WERI-Rb-1 (cell line): Measurements from ENCODE around the gene ACTA1.

Experiments
- DNase-seq: peaks from one replicate; pipeline ENCODE4 v3.0.0-alpha.2; 2020
- H3K27ac ChIP-seq: fragments of 250-450 bp; sonication (Bioruptor Pico); 2 replicates; pipeline ENCODE4 v1.5.1; 2020; ENCODE audit warnings: mild to moderate bottlenecking, moderate library complexity
- H3K27me3 ChIP-seq: fragments of 250-450 bp; sonication (Bioruptor Pico); 2 replicates; pipeline ENCODE4 v1.5.1; 2021; ENCODE audit warnings: mild to moderate bottlenecking, low read depth, moderate library complexity; ENCODE audit not compliant: insufficient read depth, severe bottlenecking
- H3K36me3 ChIP-seq: fragments of 250-450 bp; sonication (Bioruptor Pico); 2 replicates; pipeline ENCODE4 v1.5.1; 2020; ENCODE audit warnings: mild to moderate bottlenecking, moderate library complexity
- H3K4me3 ChIP-seq: 2 replicates; pipeline ENCODE4 v1.5.1; 2011; ENCODE audit warnings: low read depth, mild to moderate bottlenecking, control low read depth, low read length
- H3K9me3 ChIP-seq: fragments of 250-450 bp; sonication (Bioruptor Pico); 2 replicates; pipeline ENCODE4 v1.5.1; 2021; ENCODE audit warnings: mild to moderate bottlenecking, moderate library complexity; ENCODE audit not compliant: severe bottlenecking
- TF ChIP-seq, protein P1 (sequence below): IDR thresholded peaks from 2 replicates; pipeline ENCODE4 v1.5.1; 2011; ENCODE audit warnings: low read depth, mild to moderate bottlenecking, control low read depth, inconsistent platforms, low read length

Gene ACTA1

GRCh38 chr1:229436201-229436600 is 2.3 kb upstream of the ACTA1 start:
- Histone ChIP-seq H3K9me3 (no peaks in the 10 kb centered on the region), H3K4me3 (no peak overlapping the region), H3K36me3 (no peaks in the 10 kb centered on the region), H3K27me3 (no peaks in the 10 kb centered on the region), H3K27ac (peak overlapping the region; percentile 88)
- TF ChIP-seq, protein P1, sequence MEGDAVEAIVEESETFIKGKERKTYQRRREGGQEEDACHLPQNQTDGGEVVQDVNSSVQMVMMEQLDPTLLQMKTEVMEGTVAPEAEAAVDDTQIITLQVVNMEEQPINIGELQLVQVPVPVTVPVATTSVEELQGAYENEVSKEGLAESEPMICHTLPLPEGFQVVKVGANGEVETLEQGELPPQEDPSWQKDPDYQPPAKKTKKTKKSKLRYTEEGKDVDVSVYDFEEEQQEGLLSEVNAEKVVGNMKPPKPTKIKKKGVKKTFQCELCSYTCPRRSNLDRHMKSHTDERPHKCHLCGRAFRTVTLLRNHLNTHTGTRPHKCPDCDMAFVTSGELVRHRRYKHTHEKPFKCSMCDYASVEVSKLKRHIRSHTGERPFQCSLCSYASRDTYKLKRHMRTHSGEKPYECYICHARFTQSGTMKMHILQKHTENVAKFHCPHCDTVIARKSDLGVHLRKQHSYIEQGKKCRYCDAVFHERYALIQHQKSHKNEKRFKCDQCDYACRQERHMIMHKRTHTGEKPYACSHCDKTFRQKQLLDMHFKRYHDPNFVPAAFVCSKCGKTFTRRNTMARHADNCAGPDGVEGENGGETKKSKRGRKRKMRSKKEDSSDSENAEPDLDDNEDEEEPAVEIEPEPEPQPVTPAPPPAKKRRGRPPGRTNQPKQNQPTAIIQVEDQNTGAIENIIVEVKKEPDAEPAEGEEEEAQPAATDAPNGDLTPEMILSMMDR = no peak
- peak; percentile 62 for DNase-seq

- Histone ChIP-seq H3K4me3 (peak overlapping the region; percentile 29), H3K27ac (peak overlapping the region; percentile 88), H3K36me3 (no peaks in the 10 kb centered on the region), H3K27me3 (no peaks in the 10 kb centered on the region), H3K9me3 (no peaks in the 10 kb centered on the region)
- TF ChIP-seq, protein P1 = no peak
- peak; percentile 86 for DNase-seq
Observed at GRCh38 chr1:229434641-229435051, 752 bp upstream of the ACTA1 start.

DNA sequence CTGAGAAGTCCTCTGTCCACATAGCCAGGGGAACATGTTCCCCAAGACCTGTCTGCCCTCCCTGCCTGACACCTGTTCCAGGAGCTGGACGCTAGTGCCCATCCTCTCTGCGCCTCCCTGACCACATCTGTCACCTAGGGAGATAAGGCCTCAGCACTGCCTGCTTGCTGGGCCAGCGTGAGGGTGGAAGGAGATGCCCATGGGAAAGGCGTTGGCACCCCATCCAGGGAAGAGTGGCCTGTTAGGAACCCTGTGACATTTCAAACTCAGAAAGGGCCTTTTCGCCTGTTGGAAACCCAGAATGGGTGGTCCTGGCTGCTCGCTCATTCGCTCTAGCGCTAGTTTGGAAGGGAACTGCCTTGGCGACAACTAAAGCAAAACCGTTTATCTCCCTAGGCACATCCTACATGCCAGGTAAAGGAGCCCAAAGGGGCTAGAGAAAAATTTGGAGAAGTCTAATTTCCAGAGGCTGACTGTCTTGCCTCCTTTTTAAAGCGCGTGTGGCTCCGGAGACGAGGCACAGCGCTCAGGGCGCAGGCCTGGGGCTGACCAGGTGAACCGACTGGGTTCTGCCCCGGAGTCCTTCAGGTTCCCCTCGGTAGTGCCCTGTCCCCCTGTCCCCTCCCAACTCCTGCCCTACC is 410 bp downstream of the ACTA1 start:
- Histone ChIP-seq H3K36me3 (no peaks in the 10 kb centered on the region), H3K27me3 (no peaks in the 10 kb centered on the region), H3K27ac (peak overlapping the region; percentile 88), H3K4me3 (no peak overlapping the region), H3K9me3 (no peaks in the 10 kb centered on the region)
- TF ChIP-seq, protein P1 = no peak
- no peak for DNase-seq

DNA sequence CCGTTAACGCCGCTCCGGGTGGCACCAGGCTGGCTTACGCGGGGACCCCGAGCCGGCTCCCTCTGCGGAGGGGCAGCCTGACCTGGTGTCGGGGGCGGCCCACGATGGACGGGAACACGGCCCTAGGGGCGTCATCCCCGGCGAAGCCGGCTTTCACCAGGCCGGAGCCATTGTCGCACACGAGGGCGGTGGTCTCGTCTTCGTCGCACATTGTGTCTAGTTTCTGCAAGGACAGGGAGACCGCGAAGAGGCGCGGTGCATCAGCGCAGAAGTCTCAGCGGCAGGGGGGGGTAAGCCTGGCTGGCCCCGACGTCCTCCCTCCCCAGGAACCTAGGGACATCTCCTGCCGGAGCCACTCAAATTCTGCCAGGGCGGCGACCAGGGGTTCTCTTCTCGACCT is 989 bp downstream of the ACTA1 start:
- H3K27ac ChIP-seq = no peak overlapping the region
- no peaks in the 10 kb centered on the region for H3K36me3 ChIP-seq
- H3K4me3 ChIP-seq = no peak overlapping the region
- TF ChIP-seq, protein P1 = no peak
- no peaks in the 10 kb centered on the region for H3K27me3 ChIP-seq
- no peaks in the 10 kb centered on the region for H3K9me3 ChIP-seq
- DNase-seq = no peak

DNA sequence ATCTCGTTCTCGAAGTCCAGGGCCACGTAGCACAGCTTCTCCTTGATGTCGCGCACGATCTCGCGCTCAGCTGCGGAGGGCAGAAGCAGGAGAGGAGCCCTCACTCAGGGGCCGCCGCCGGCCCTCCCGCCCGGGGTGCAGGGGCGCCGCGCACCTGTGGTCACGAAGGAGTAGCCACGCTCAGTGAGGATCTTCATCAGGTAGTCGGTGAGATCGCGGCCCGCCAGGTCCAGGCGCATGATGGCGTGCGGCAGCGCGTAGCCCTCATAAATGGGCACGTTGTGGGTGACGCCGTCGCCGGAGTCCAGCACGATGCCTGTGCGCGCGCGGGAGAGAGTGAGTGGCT is 1.8 kb downstream of the ACTA1 start:
- Histone ChIP-seq H3K27me3 (no peaks in the 10 kb centered on the region), H3K4me3 (no peak overlapping the region), H3K36me3 (no peaks in the 10 kb centered on the region), H3K9me3 (no peaks in the 10 kb centered on the region), H3K27ac (no peak overlapping the region)
- no peak for DNase-seq
- TF ChIP-seq, protein P1 = no peak
